Liver (tissue), 9 donors: Measurements from ENCODE around the gene THRB. TPM values are rescaled to one million over a fixed set of nuclear protein-coding genes. Genes with fewer than 3 reads are reported as not detected.

Experiments
- DNase-seq: peaks from one replicate; pipeline ENCODE4 v3.0.0-alpha.2; 2017; ENCODE audit warnings: low spot score
- H3K27ac ChIP-seq, 2 donors: one replicate each; pipeline ENCODE4 v1.7.0; 2013; ENCODE audit warnings: inconsistent platforms in 2 of 2, low read length in 2 of 2, control low read depth in 1 of 2, low read depth in 1 of 2, mild to moderate bottlenecking in 1 of 2
- H3K27me3 ChIP-seq, 4 donors: one replicate each; pipeline versions ENCODE4 v1.6.1 to v1.7.0; 2013; ENCODE audit warnings: low read length in 3 of 4, inconsistent platforms in 1 of 4, mild to moderate bottlenecking in 1 of 4, moderate library complexity in 1 of 4; ENCODE audit not compliant: control insufficient read depth in 4 of 4, insufficient read depth in 4 of 4
- H3K36me3 ChIP-seq, 4 donors: one replicate each; pipeline versions ENCODE4 v1.6.1 to v1.7.0; 2013; ENCODE audit warnings: low read length in 3 of 4, mild to moderate bottlenecking in 3 of 4, low read depth in 1 of 4, moderate library complexity in 1 of 4; ENCODE audit not compliant: control insufficient read depth in 4 of 4, insufficient read depth in 3 of 4
- H3K4me1 ChIP-seq, 4 donors: one replicate each; pipeline versions ENCODE4 v1.6.1 to v1.7.0; 2013; ENCODE audit warnings: low read length in 3 of 4, mild to moderate bottlenecking in 3 of 4, moderate library complexity in 1 of 4; ENCODE audit not compliant: control insufficient read depth in 4 of 4, insufficient read depth in 4 of 4
- H3K4me3 ChIP-seq, 3 donors: one replicate each; pipeline versions ENCODE4 v1.6.1 to v1.7.0; 2013; ENCODE audit warnings: low read length in 3 of 3, control low read depth in 1 of 3, low read depth in 1 of 3, mild to moderate bottlenecking in 1 of 3
- H3K9ac ChIP-seq, 2 donors: one replicate each; pipeline ENCODE4 v1.7.0; 2013; ENCODE audit warnings: low read length in 2 of 2, mild to moderate bottlenecking in 2 of 2, moderate library complexity in 2 of 2, control low read depth in 1 of 2, low read depth in 1 of 2
- H3K9me3 ChIP-seq, 4 donors: one replicate each; pipeline versions ENCODE4 v1.6.1 to v1.7.0; 2013; ENCODE audit warnings: low read length in 3 of 4; ENCODE audit not compliant: control insufficient read depth in 4 of 4
- ATF3 ChIP-seq: IDR thresholded peaks from 2 replicates; pipeline ENCODE4 v1.6.1; 2016; ENCODE audit warnings: antibody characterized with exemption
- CTCF ChIP-seq: fragments of 150-350 bp; IDR thresholded peaks from 2 replicates; pipeline ENCODE4 v1.5.1; 2017; ENCODE audit warnings: improper control_type of control experiment, low read depth, low read length; ENCODE audit not compliant: missing input control
- EGR1 ChIP-seq, 2 donors: IDR thresholded peaks; 2 replicates each; pipeline ENCODE4 v1.6.1; 2016 to 2018; ENCODE audit warnings: antibody characterized with exemption in 2 of 2, low read depth in 2 of 2
- FOXA1 ChIP-seq: IDR thresholded peaks from 2 replicates; pipeline ENCODE4 v1.6.1; 2016; ENCODE audit warnings: antibody characterized with exemption
- FOXA2 ChIP-seq: IDR thresholded peaks from 2 replicates; pipeline ENCODE4 v1.6.1; 2016; ENCODE audit warnings: antibody characterized with exemption
- GABPA ChIP-seq, 2 donors: IDR thresholded peaks in 1 of 2; conservative IDR thresholded peaks in 1 of 2; 2 replicates each; pipeline ENCODE4 v1.6.1; 2016; ENCODE audit warnings: antibody characterized with exemption in 2 of 2, mild to moderate bottlenecking in 1 of 2, moderate library complexity in 1 of 2
- HNF4A ChIP-seq, 2 donors: conservative IDR thresholded peaks; 2 replicates each; pipeline ENCODE4 v1.6.1; 2016; ENCODE audit warnings: antibody characterized with exemption in 2 of 2, mild to moderate bottlenecking in 2 of 2
- HNF4G ChIP-seq: IDR thresholded peaks from 2 replicates; pipeline ENCODE4 v1.6.1; 2016; ENCODE audit warnings: antibody characterized with exemption
- JUND ChIP-seq, 2 donors: IDR thresholded peaks; 2 replicates each; pipeline ENCODE4 v1.6.1; 2016; ENCODE audit warnings: antibody characterized with exemption in 2 of 2
- MAX ChIP-seq: IDR thresholded peaks from 2 replicates; pipeline ENCODE4 v1.6.1; 2016; ENCODE audit warnings: antibody characterized with exemption
- NR2F2 ChIP-seq: IDR thresholded peaks from 2 replicates; pipeline ENCODE4 v1.6.1; 2016; ENCODE audit warnings: antibody characterized with exemption
- RAD21 ChIP-seq, 2 donors: IDR thresholded peaks; 2 replicates each; pipeline ENCODE4 v1.6.1; 2016; ENCODE audit warnings: antibody characterized with exemption in 2 of 2, mild to moderate bottlenecking in 2 of 2
- REST ChIP-seq: IDR thresholded peaks from 2 replicates; pipeline ENCODE4 v1.6.1; 2016; ENCODE audit warnings: antibody characterized with exemption, mild to moderate bottlenecking
- RXRA ChIP-seq, 2 donors: IDR thresholded peaks; 2 replicates each; pipeline ENCODE4 v1.6.1; 2017 to 2018; ENCODE audit warnings: antibody characterized with exemption in 2 of 2, mild to moderate bottlenecking in 1 of 2
- SP1 ChIP-seq: IDR thresholded peaks from 2 replicates; pipeline ENCODE4 v1.6.1; 2018; ENCODE audit warnings: antibody characterized with exemption, mild to moderate bottlenecking
- TAF1 ChIP-seq: conservative IDR thresholded peaks from 2 replicates; pipeline ENCODE4 v1.6.1; 2016; ENCODE audit warnings: antibody characterized with exemption, mild to moderate bottlenecking
- YY1 ChIP-seq: IDR thresholded peaks from 2 replicates; pipeline ENCODE4 v1.6.1; 2016; ENCODE audit warnings: antibody characterized with exemption, mild to moderate bottlenecking
- ZBTB33 ChIP-seq: IDR thresholded peaks from 2 replicates; pipeline ENCODE4 v1.6.1; 2016; ENCODE audit warnings: antibody characterized with exemption
- WGBS: extraction: QIAGEN DNeasy Blood & Tissue Kit; methylation state at CpG from one replicate; pipeline ENCODE4 v1.1.7; 2013; 5-methylcytosine and 5-hydroxymethylcytosine counted together
- polyA plus RNA-seq, 2 donors: library from polyadenylated mRNA; stranded (reverse) in 1 of 2; unstranded in 1 of 2; fragments of 200-250 nt in 1 of 2; fragments of >200 nt in 1 of 2; fragmentation: Nextera tagmentation in 1 of 2; extraction: Ambion mirVana in 1 of 2; gene quantifications; one replicate each; pipeline versions ENCODE4 v1.2.1 to v1.2.3, GENCODE V29; 2013 to 2015
- total RNA-seq, 2 donors: library from RNA; depleted of rRNA; stranded (reverse); fragments of >200 nt; gene quantifications; one replicate each; pipeline ENCODE4 v1.2.3, GENCODE V29; 2014
- donor health status: healthy.
- donor health status: healthy.
- donor health status: healthy.
- donor health status: healthy.
- donor health status: healthy.

THRB gene
- total and polyA plus RNA-seq, 4 donors: 5.9 to 23.9 (median 9.3) TPM

- H3K36me3 ChIP-seq: no peaks in the 10 kb centered on the region
- TF ChIP-seq REST (no peak), TAF1 (no peak), RAD21 (IDR thresholded peaks at IDR 0.05) (no peak), RXRA (IDR thresholded peaks at IDR 0.05) (no peak), FOXA2 (no peak), HNF4A (conservative IDR thresholded peaks at IDR 0.05) (no peak), ATF3 (no peak), GABPA (IDR thresholded peaks at IDR 0.05 in 1 of 2, conservative IDR thresholded peaks at IDR 0.05 in 1 of 2) (no peak), SP1 (no peak), CTCF (no peak), ZBTB33 (no peak), FOXA1 (no peak), JUND (IDR thresholded peaks at IDR 0.05) (no peak), HNF4G (no peak), EGR1 (IDR thresholded peaks at IDR 0.05; ENCODE audit: low read depth in 2 of 2) (no peak), MAX (no peak)
- no peak for DNase-seq
- no peaks in the 10 kb centered on the region for H3K27me3 ChIP-seq
- H3K4me1 ChIP-seq: peaks cover 5 to 32% (median 27%) of the 10 kb centered on the region in 4 donors
- no peak overlapping the region for H3K4me3 ChIP-seq
- H3K9me3 ChIP-seq: no peaks in the 10 kb centered on the region
- H3K9ac ChIP-seq: no peak overlapping the region
- 23% methylated on average over 2 of the region's 2 CpGs for WGBS
- H3K27ac ChIP-seq: no peak overlapping the region
Measured at GRCh38 chr3:24526640-24527212, 32.1 kb upstream of the THRB start.

GRCh38 chr3:24525557-24525956, 30.9 kb upstream of the THRB start:
- no peak overlapping the region for H3K4me3 ChIP-seq
- no peaks in the 10 kb centered on the region for H3K9me3 ChIP-seq
- no peak for DNase-seq
- TF ChIP-seq JUND (IDR thresholded peaks at IDR 0.05) (no peak), NR2F2 (no peak), YY1 (no peak), FOXA1 (no peak), HNF4A (conservative IDR thresholded peaks at IDR 0.05) (no peak), RXRA (IDR thresholded peaks at IDR 0.05) (no peak), EGR1 (IDR thresholded peaks at IDR 0.05; ENCODE audit: low read depth in 2 of 2) (no peak), CTCF (no peak), FOXA2 (no peak), HNF4G (no peak)
- no peaks in the 10 kb centered on the region for H3K36me3 ChIP-seq
- no peak overlapping the region for H3K27ac ChIP-seq
- H3K4me1 ChIP-seq: peaks cover 5 to 38% (median 31%) of the 10 kb centered on the region in 4 donors
- H3K27me3 ChIP-seq: no peaks in the 10 kb centered on the region
- WGBS: 96% methylated on average over 1 of the region's 1 CpG
- H3K9ac ChIP-seq: no peak overlapping the region
